ENCODE measurements around the gene PTTG2.

- TF ChIP-seq, protein P1, sequence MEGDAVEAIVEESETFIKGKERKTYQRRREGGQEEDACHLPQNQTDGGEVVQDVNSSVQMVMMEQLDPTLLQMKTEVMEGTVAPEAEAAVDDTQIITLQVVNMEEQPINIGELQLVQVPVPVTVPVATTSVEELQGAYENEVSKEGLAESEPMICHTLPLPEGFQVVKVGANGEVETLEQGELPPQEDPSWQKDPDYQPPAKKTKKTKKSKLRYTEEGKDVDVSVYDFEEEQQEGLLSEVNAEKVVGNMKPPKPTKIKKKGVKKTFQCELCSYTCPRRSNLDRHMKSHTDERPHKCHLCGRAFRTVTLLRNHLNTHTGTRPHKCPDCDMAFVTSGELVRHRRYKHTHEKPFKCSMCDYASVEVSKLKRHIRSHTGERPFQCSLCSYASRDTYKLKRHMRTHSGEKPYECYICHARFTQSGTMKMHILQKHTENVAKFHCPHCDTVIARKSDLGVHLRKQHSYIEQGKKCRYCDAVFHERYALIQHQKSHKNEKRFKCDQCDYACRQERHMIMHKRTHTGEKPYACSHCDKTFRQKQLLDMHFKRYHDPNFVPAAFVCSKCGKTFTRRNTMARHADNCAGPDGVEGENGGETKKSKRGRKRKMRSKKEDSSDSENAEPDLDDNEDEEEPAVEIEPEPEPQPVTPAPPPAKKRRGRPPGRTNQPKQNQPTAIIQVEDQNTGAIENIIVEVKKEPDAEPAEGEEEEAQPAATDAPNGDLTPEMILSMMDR (IDR thresholded peaks at IDR 0.05), result no peak
- TF ChIP-seq POLR2AphosphoS5 (IDR thresholded peaks at IDR 0.05) (no peak), POLR2A (IDR thresholded peaks at IDR 0.05) (no peak)
Measured at GRCh38 chr4:37993806-37994205, 33.6 kb downstream of the PTTG2 start.
